H1 (cell line): ENCODE results near the gene ADRB2. TPM values are rescaled to one million over a fixed set of nuclear protein-coding genes. Genes with fewer than 3 reads are reported as not detected.

Source experiments
- CTCF ChIA-PET: fragments of 300-600 bp; sonication (Branson Sonifier 250); formaldehyde crosslinking; loops from one replicate; lab custom pipeline; 2021; ENCODE audit not compliant: partially characterized antibody; lab: Charles Lee
- POLR2A ChIA-PET: fragments of 300-600 bp; sonication (Branson Sonifier 250); formaldehyde crosslinking; loops from one replicate; lab custom pipeline; 2021; ENCODE audit warnings: inconsistent platforms; ENCODE audit not compliant: partially characterized antibody; lab: Charles Lee
- DNase-seq, 2 experiments: peaks; one replicate each; pipeline versions ENCODE4 v3.0.0 to v3.0.0-alpha.2; 2010 to 2022; ENCODE audit warnings: low spot score in 2 of 2, low read depth in 1 of 2, mixed read lengths in 1 of 2
- FAIRE-seq: peaks from 2 replicates; lab custom pipeline; 2011; peaks lifted over from hg19 to GRCh38; lab: Jason Lieb, UNC
- H2AFZ ChIP-seq: 2 replicates; pipeline ENCODE4 v1.8.1; 2012; ENCODE audit warnings: low read length, inconsistent platforms
- H2AK5ac ChIP-seq: 2 replicates; pipeline ENCODE4 v1.6.1; 2013; ENCODE audit warnings: low read depth, low read length
- H2BK120ac ChIP-seq: replicated peaks from 2 replicates; pipeline ENCODE3; 2013; ENCODE audit warnings: low read depth, low read length, inconsistent platforms
- H2BK12ac ChIP-seq: 2 replicates; pipeline ENCODE4 v1.6.1; 2013; ENCODE audit warnings: low read depth, low read length
- H2BK15ac ChIP-seq: 2 replicates; pipeline ENCODE4 v1.6.1; 2013; ENCODE audit warnings: low read length
- H2BK20ac ChIP-seq: 2 replicates; pipeline ENCODE4 v1.6.1; 2013; ENCODE audit warnings: low read length
- H2BK5ac ChIP-seq: 2 replicates; pipeline ENCODE4 v1.6.1; 2013; ENCODE audit warnings: low read depth, low read length
- H3K14ac ChIP-seq: 2 replicates; pipeline ENCODE4 v1.6.1; 2013; ENCODE audit warnings: inconsistent platforms; ENCODE audit not compliant: insufficient read length
- H3K18ac ChIP-seq: 2 replicates; pipeline ENCODE4 v1.6.1; 2013; ENCODE audit warnings: low read length; ENCODE audit errors: extremely low read depth
- H3K23ac ChIP-seq: 2 replicates; pipeline ENCODE4 v1.6.1; 2013; ENCODE audit warnings: inconsistent platforms; ENCODE audit not compliant: insufficient read length
- H3K23me2 ChIP-seq: 2 replicates; pipeline ENCODE4 v1.6.1; 2013; ENCODE audit warnings: low read depth, low read length
- H3K27ac ChIP-seq: 2 replicates; pipeline ENCODE4 v1.6.1; 2011; ENCODE audit warnings: low read depth, low read length, inconsistent platforms
- H3K27me3 ChIP-seq, 4 experiments: replicated peaks in 1 of 4; 1 replicate in 1 of 4; 2 replicates in 3 of 4; pipeline versions ENCODE4 v1.6.1 to v1.8.1; 2011 to 2013; ENCODE audit warnings: low read length in 3 of 4, mild to moderate bottlenecking in 3 of 4, inconsistent platforms in 2 of 4, mixed read lengths in 2 of 4, moderate library complexity in 1 of 4; ENCODE audit not compliant: control insufficient read depth in 3 of 4, insufficient read depth in 3 of 4; ENCODE audit errors: extremely low read depth in 1 of 4
- H3K36me3 ChIP-seq, 4 experiments: 2 replicates each; pipeline versions ENCODE4 v1.6.1 to v1.8.1; 2011 to 2013; ENCODE audit warnings: mild to moderate bottlenecking in 4 of 4, low read length in 3 of 4, moderate library complexity in 2 of 4, control low read depth in 1 of 4, inconsistent platforms in 1 of 4; ENCODE audit not compliant: insufficient read depth in 4 of 4, control insufficient read depth in 2 of 4
- H3K4ac ChIP-seq: replicated peaks from 2 replicates; pipeline ENCODE3; 2013; ENCODE audit warnings: low read length, low read depth, mixed read lengths, inconsistent platforms; ENCODE audit not compliant: insufficient read length
- H3K4me1 ChIP-seq, 4 experiments: replicated peaks in 1 of 4; 1 replicate in 1 of 4; 2 replicates in 3 of 4; pipeline versions ENCODE4 v1.6.1 to v1.8.1; 2011 to 2013; ENCODE audit warnings: low read length in 3 of 4, inconsistent platforms in 2 of 4, mixed read lengths in 1 of 4; ENCODE audit not compliant: insufficient read depth in 4 of 4, control insufficient read depth in 3 of 4
- H3K4me2 ChIP-seq, 2 experiments: 2 replicates each; pipeline versions ENCODE4 v1.6.1 to v1.8.1; 2011 to 2013; ENCODE audit warnings: low read depth in 2 of 2, low read length in 2 of 2, control low read depth in 1 of 2, inconsistent platforms in 1 of 2, mild to moderate bottlenecking in 1 of 2; ENCODE audit not compliant: insufficient read depth in 1 of 2
- H3K4me3 ChIP-seq, 4 experiments: fragments of 200-600, 300-600 bp in 1 of 4; sonication (generic), shearing (Covaris generic), sonication (Bioruptor Twin) in 1 of 4; 2 replicates each; pipeline versions ENCODE4 v1.5.1 to v1.8.1; 2011 to 2016; ENCODE audit warnings: low read length in 4 of 4, low read depth in 3 of 4, control low read depth in 2 of 4, inconsistent platforms in 2 of 4, mild to moderate bottlenecking in 2 of 4, mixed read lengths in 1 of 4, moderate library complexity in 1 of 4; ENCODE audit not compliant: insufficient read depth in 2 of 4; ENCODE audit errors: extremely low read depth in 1 of 4
- H3K56ac ChIP-seq: replicated peaks from 2 replicates; pipeline ENCODE3; 2013; ENCODE audit warnings: low read depth, mild to moderate bottlenecking, mixed read lengths, low read length, inconsistent platforms; ENCODE audit not compliant: insufficient read length
- H3K79me1 ChIP-seq: 2 replicates; pipeline ENCODE4 v1.6.1; 2013; ENCODE audit warnings: low read depth, low read length, control low read depth
- H3K79me2 ChIP-seq, 2 experiments: 2 replicates each; pipeline versions ENCODE4 v1.6.1 to v1.8.1; 2012 to 2013; ENCODE audit warnings: low read length in 2 of 2, mild to moderate bottlenecking in 2 of 2, inconsistent platforms in 1 of 2; ENCODE audit not compliant: insufficient read depth in 2 of 2, control insufficient read depth in 1 of 2
- H3K9ac ChIP-seq, 4 experiments: replicated peaks in 1 of 4; 1 replicate in 1 of 4; 2 replicates in 3 of 4; pipeline versions ENCODE4 v1.6.1 to v1.8.1; 2011 to 2013; ENCODE audit warnings: low read depth in 3 of 4, low read length in 3 of 4, control low read depth in 2 of 4, mild to moderate bottlenecking in 2 of 4, moderate library complexity in 2 of 4, inconsistent platforms in 1 of 4; ENCODE audit errors: extremely low read depth in 1 of 4
- H3K9me3 ChIP-seq, 2 experiments: 2 replicates each; pipeline versions ENCODE4 v1.6.1 to v1.8.1; 2012 to 2013; ENCODE audit warnings: mild to moderate bottlenecking in 2 of 2, moderate library complexity in 2 of 2, control low read depth in 1 of 2, inconsistent platforms in 1 of 2, low read depth in 1 of 2, low read length in 1 of 2, mixed read lengths in 1 of 2; ENCODE audit not compliant: insufficient read depth in 2 of 2
- H4K20me1 ChIP-seq, 2 experiments: replicated peaks in 1 of 2; 2 replicates each; pipeline versions ENCODE3 to v1.8.1; 2011 to 2013; ENCODE audit warnings: inconsistent platforms in 2 of 2, low read length in 2 of 2, mild to moderate bottlenecking in 1 of 2; ENCODE audit not compliant: insufficient read depth in 2 of 2, control insufficient read depth in 1 of 2
- H4K5ac ChIP-seq: 2 replicates; pipeline ENCODE4 v1.6.1; 2013; ENCODE audit warnings: low read length, low read depth, mixed read lengths, inconsistent platforms; ENCODE audit not compliant: insufficient read length
- H4K8ac ChIP-seq: 2 replicates; pipeline ENCODE4 v1.8.0; 2013; ENCODE audit warnings: mild to moderate bottlenecking, moderate library complexity, low read length, inconsistent platforms; ENCODE audit not compliant: insufficient read depth; ENCODE audit errors: extremely low read depth
- H4K91ac ChIP-seq: replicated peaks from 2 replicates; pipeline ENCODE3; 2013; ENCODE audit warnings: low read length, mixed read lengths, inconsistent platforms; ENCODE audit not compliant: insufficient read length
- ASH2L ChIP-seq: fragments of 200-600, 300-600 bp; sonication (generic); IDR thresholded peaks from one replicate; pipeline ENCODE4 v1.7.1; 2017; ENCODE audit warnings: low read length
- EGR1 ChIP-seq: IDR thresholded peaks from 2 replicates; pipeline ENCODE4 v1.6.1; 2011; ENCODE audit warnings: low read depth, low read length, borderline replicate concordance
- EZH2 ChIP-seq: fragments of 200-600 bp; sonication (generic); IDR thresholded peaks from 2 replicates; pipeline ENCODE4 v1.7.1; 2012; ENCODE audit warnings: low read depth, mild to moderate bottlenecking, moderate library complexity, low read length, inconsistent platforms; ENCODE audit not compliant: severe bottlenecking
- FOSL1 ChIP-seq: IDR thresholded peaks from 2 replicates; pipeline ENCODE4 v1.6.1; 2011; ENCODE audit warnings: mild to moderate bottlenecking, low read depth, low read length, moderate library complexity; ENCODE audit not compliant: insufficient read depth
- KDM1A ChIP-seq: fragments of 200-600, 300-600 bp; sonication (generic); IDR thresholded peaks from 2 replicates; pipeline ENCODE4 v1.7.1; 2016; ENCODE audit warnings: mild to moderate bottlenecking, low read length, borderline replicate concordance
- KDM5A ChIP-seq: fragments of 200-600 bp; IDR thresholded peaks from 2 replicates; pipeline ENCODE4 v1.7.1; 2012; ENCODE audit warnings: mild to moderate bottlenecking, low read length, inconsistent platforms, mixed read lengths
- PHF8 ChIP-seq: fragments of 200-600 bp; sonication (generic); conservative IDR thresholded peaks from 2 replicates; pipeline ENCODE4 v1.7.1; 2012; ENCODE audit warnings: low read depth, mild to moderate bottlenecking, inconsistent platforms, low read length, moderate library complexity
- POLR2AphosphoS5 ChIP-seq: IDR thresholded peaks from 2 replicates; pipeline ENCODE4 v1.6.1; 2011; ENCODE audit warnings: low read depth, low read length
- POU5F1 ChIP-seq: IDR thresholded peaks from 2 replicates; pipeline ENCODE4 v1.6.1; 2011; ENCODE audit warnings: low read depth, mild to moderate bottlenecking, low read length, moderate library complexity
- RFX5 ChIP-seq: IDR thresholded peaks from 2 replicates; pipeline ENCODE4 v1.6.1; 2011; ENCODE audit warnings: low read depth, low read length, improper control_type of control experiment, borderline replicate concordance
- SIN3A ChIP-seq, 2 experiments: IDR thresholded peaks in 1 of 2; conservative IDR thresholded peaks in 1 of 2; 2 replicates each; pipeline ENCODE4 v1.6.1; 2011 to 2012; ENCODE audit warnings: low read length in 2 of 2, improper control_type of control experiment in 1 of 2, low read depth in 1 of 2, mild to moderate bottlenecking in 1 of 2
- SIRT6 ChIP-seq: IDR thresholded peaks from one replicate; pipeline ENCODE4 v1.7.1; 2012; ENCODE audit warnings: low read length, inconsistent platforms
- SP1 ChIP-seq: IDR thresholded peaks from 2 replicates; pipeline ENCODE4 v1.6.1; 2011; ENCODE audit warnings: low read depth, low read length
- TEAD4 ChIP-seq: IDR thresholded peaks from 2 replicates; pipeline ENCODE4 v1.6.1; 2012; ENCODE audit warnings: low read depth, low read length, inconsistent platforms, mixed read lengths
- polyA plus RNA-seq, 7 experiments: library from polyadenylated mRNA; depleted of rRNA in 3 of 7; stranded (reverse) in 5 of 7; unstranded in 2 of 7; fragments of >200 nt in 5 of 7; fragments of 200-250 nt in 2 of 7; gene quantifications; 1 replicate in 5 of 7; 2 replicates in 1 of 7; 4 replicates in 1 of 7; pipeline versions ENCODE4 v1.2.1 to v1.2.3, GENCODE V29; 2011 to 2013; ENCODE audit warnings: missing spikeins in 2 of 7, mixed read lengths in 2 of 7
- total RNA-seq: library from RNA; stranded (reverse); fragmentation: NEBNext Ultra II Directional; extraction: Animal tissue kit (Norgen Biotek cat#: 25700); gene quantifications from 2 replicates; pipeline ENCODE4 v1.2.1, GENCODE V29; 2021
- TF ChIP-seq, protein P1 (sequence below): IDR thresholded peaks from 2 replicates; pipeline ENCODE4 v1.6.1; 2012; ENCODE audit warnings: low read length, inconsistent platforms

The ADRB2 gene
- total and polyA plus RNA-seq, 2 of the 8 experiments (the other 6 are each of a cell fraction or from before 2014, with no cell fraction given): 0.65 to 0.77 TPM

DNA sequence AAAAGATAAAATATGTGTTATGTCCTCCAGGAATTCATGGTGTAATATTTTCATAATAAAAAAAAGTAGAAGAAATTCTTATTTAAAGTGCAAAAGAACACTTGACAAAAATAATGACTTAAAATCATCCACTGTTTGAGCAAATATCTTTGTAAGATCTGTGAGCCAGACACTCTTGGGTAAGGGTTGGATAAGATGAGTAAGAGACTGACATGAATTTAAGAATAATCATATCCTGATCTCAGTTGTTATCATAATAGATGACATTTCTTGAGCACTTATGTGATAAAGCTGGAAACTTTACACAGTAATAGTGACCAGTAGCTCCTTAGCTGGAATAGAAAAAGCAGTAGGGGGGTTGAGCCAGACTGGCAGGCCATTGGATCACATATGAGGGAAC, 40.0 kb upstream of the ADRB2 start:
- no peak overlapping the region for H2BK120ac ChIP-seq
- H3K27ac ChIP-seq: no peak overlapping the region
- FAIRE-seq (no peak), DNase-seq (no peak)
- CTCF ChIA-PET: interaction anchor here (0.8 to 1.4 kb wide), 2 partner anchors 56 to 226 kb away, joined by 3 read pairs; no protein-coding TSS in a partner anchor
- H3K14ac ChIP-seq: no peak overlapping the region
- H3K23ac ChIP-seq: no peak overlapping the region
- no peaks in the 10 kb centered on the region for H3K27me3 ChIP-seq
- H3K4ac ChIP-seq: no peak overlapping the region
- H3K4me2 ChIP-seq: no peak overlapping the region
- H4K20me1 ChIP-seq: no peaks in the 10 kb centered on the region
- H3K23me2 ChIP-seq: no peaks in the 10 kb centered on the region
- H3K79me2 ChIP-seq: no peaks in the 10 kb centered on the region
- H2BK5ac ChIP-seq: no peak overlapping the region
- no peak overlapping the region for H4K91ac ChIP-seq
- H3K79me1 ChIP-seq: no peaks in the 10 kb centered on the region
- POLR2A ChIA-PET: no interaction called here
- no peak overlapping the region for H2AFZ ChIP-seq
- no peaks in the 10 kb centered on the region for H3K9me3 ChIP-seq
- H3K56ac ChIP-seq: no peak overlapping the region
- H3K4me3 ChIP-seq: no peak overlapping the region
- no peak overlapping the region for H2BK20ac ChIP-seq
- no peak overlapping the region for H3K9ac ChIP-seq
- H3K18ac ChIP-seq: no peak overlapping the region
- no peak overlapping the region for H2BK12ac ChIP-seq
- no peak overlapping the region for H4K8ac ChIP-seq
- no peak overlapping the region for H2BK15ac ChIP-seq
- no peaks in the 10 kb centered on the region for H3K36me3 ChIP-seq
- H2AK5ac ChIP-seq: no peak overlapping the region
- no peaks in the 10 kb centered on the region for H3K4me1 ChIP-seq
- no peak overlapping the region for H4K5ac ChIP-seq
- no peak for TF ChIP-seq KDM1A
- no peak for TF ChIP-seq KDM5A
- TF ChIP-seq RFX5: no peak
- no peak for TF ChIP-seq SIRT6
- no peak for TF ChIP-seq POU5F1
- TF ChIP-seq, protein P1, sequence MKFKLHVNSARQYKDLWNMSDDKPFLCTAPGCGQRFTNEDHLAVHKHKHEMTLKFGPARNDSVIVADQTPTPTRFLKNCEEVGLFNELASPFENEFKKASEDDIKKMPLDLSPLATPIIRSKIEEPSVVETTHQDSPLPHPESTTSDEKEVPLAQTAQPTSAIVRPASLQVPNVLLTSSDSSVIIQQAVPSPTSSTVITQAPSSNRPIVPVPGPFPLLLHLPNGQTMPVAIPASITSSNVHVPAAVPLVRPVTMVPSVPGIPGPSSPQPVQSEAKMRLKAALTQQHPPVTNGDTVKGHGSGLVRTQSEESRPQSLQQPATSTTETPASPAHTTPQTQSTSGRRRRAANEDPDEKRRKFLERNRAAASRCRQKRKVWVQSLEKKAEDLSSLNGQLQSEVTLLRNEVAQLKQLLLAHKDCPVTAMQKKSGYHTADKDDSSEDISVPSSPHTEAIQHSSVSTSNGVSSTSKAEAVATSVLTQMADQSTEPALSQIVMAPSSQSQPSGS: no peak
- no peak for TF ChIP-seq ASH2L
- TF ChIP-seq POLR2AphosphoS5: no peak
- no peak for TF ChIP-seq SIN3A (conservative IDR thresholded peaks at IDR 0.05 in 1 of 2, IDR thresholded peaks at IDR 0.05 in 1 of 2; ENCODE audit: low read depth in 1 of 2, low read length in 2 of 2)
- TF ChIP-seq TEAD4: no peak
- no peak for TF ChIP-seq PHF8
- no peak for TF ChIP-seq SP1
- no peak for TF ChIP-seq EZH2
- TF ChIP-seq FOSL1: no peak
- no peak for TF ChIP-seq EGR1
